22Rv1 (cell line): Measurements from ENCODE around the gene QSER1.
"Not testable (repeated sequence)": the region's sequence is repeated elsewhere in the genome, so short reads cannot be mapped to it uniquely, and the experiment has no call there.

Source experiments
- H3K27ac ChIP-seq: fragments of 450-650 bp; 2 replicates; pipeline ENCODE4 v1.5.1; 2017
- CTCF ChIP-seq: fragments of 450-650 bp; IDR thresholded peaks from 2 replicates; pipeline ENCODE4 v1.5.1; 2017; ENCODE audit warnings: mild to moderate bottlenecking
- ZFX ChIP-seq: fragments of 450-650 bp; IDR thresholded peaks from 2 replicates; pipeline ENCODE4 v1.6.1; 2017; ENCODE audit warnings: antibody characterized with exemption, borderline replicate concordance

The QSER1 gene

GRCh38 chr11:32861850-32862577, 30.6 kb upstream of the QSER1 start:
- no peak overlapping the region for H3K27ac ChIP-seq
- TF ChIP-seq ZFX (no peak), CTCF (no peak)

- no peak overlapping the region for H3K27ac ChIP-seq
- TF ChIP-seq CTCF, result no peak
- no peak for TF ChIP-seq ZFX
Observed at GRCh38 chr11:32864555-32864954, 28.1 kb upstream of the QSER1 start.

- H3K27ac ChIP-seq, result not testable (repeated sequence)
Observed at GRCh38 chr11:32868752-32869151, 23.9 kb upstream of the QSER1 start.

- H3K27ac ChIP-seq, result no peak overlapping the region
- TF ChIP-seq CTCF, result peak; percentile 23; the same call in 1 of the 2 replicates
- TF ChIP-seq ZFX, result no peak
Observed at GRCh38 chr11:32870676-32871075, 21.9 kb upstream of the QSER1 start.

- TF ChIP-seq CTCF (no peak), ZFX (no peak)
- H3K27ac ChIP-seq, result no peak overlapping the region
Observed at GRCh38 chr11:32874132-32874531, 18.5 kb upstream of the QSER1 start.

GRCh38 chr11:32881286-32881685, 11.3 kb upstream of the QSER1 start:
- TF ChIP-seq ZFX (no peak), CTCF (no peak)

GRCh38 chr11:32883421-32883820, 9.2 kb upstream of the QSER1 start:
- TF ChIP-seq CTCF (no peak), ZFX (no peak)
- no peak overlapping the region for H3K27ac ChIP-seq

More at GRCh38 chr11:32881286-32881685, 11.3 kb upstream of the QSER1 start:
- H3K27ac ChIP-seq, result no peak overlapping the region

GRCh38 chr11:32884023-32884422, 8.6 kb upstream of the QSER1 start:
- H3K27ac ChIP-seq, result no peak overlapping the region
- TF ChIP-seq CTCF (no peak), ZFX (no peak)
